Fibroblast of mammary gland (primary cell): Measurements from ENCODE around the gene UCHL1.
A peak's percentile ranks its signal among the peaks of the same experiment; 100 is the strongest.

Source experiments
- DNase-seq: peaks from one replicate; pipeline ENCODE4 v3.0.0-alpha.2; 2010; ENCODE audit warnings: low read depth
- H3K4me3 ChIP-seq: 2 replicates; pipeline ENCODE4 v1.5.1; 2011; ENCODE audit warnings: low read depth, mild to moderate bottlenecking, low read length, moderate library complexity; ENCODE audit not compliant: control insufficient read depth
- CTCF ChIP-seq: conservative IDR thresholded peaks from 2 replicates; pipeline ENCODE4 v1.5.1; 2011; ENCODE audit warnings: low read depth, low read length, inconsistent platforms; ENCODE audit not compliant: control insufficient read depth, insufficient read depth

The UCHL1 gene

GRCh38 chr4:41232406-41232805 is 24.3 kb upstream of the UCHL1 start:
- TF ChIP-seq CTCF, result peak; percentile 14
- H3K4me3 ChIP-seq, result no peak overlapping the region
- DNase-seq, result no peak

DNA sequence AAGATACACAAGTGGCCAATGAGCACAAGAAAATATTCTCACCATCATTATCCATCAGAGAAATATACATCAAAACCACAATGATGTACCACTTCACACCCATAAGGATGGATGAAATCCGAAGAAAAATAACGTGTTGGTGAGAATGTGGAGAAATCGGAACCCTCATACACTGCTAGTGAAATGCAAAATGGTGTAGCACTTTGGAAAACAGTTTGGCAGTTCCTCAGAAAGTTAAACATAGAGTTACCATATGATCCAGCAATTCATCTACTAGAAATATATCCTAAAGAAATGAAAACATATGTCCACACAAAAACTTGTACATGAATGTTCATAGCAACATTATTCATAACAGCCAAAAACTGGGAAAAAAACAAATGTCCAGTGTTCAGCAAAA is 23.9 kb upstream of the UCHL1 start:
- no peak overlapping the region for H3K4me3 ChIP-seq
- no peak for TF ChIP-seq CTCF

DNA sequence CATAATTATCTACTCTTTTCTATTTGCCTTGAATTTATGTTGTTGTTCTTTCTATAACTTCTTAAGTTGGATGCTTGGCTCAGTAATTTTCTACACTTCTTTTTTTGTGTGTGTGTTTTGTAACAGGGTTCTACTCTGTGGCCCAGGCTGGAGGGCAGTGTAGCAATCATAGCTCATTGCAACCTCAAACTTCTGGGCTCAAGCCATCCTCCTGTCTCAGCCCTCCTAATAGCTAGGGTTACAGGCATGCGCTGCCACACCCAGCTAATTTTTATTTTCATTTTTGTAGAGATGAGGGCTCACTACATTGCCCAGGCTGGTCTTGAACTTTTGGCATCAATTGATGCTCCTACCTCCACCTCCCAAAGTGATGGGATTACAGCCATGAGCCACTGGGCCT is 20.7 kb upstream of the UCHL1 start:
- no peak overlapping the region for H3K4me3 ChIP-seq
- no peak for TF ChIP-seq CTCF
- no peak for DNase-seq

More for the DNA sequence above, 23.9 kb upstream of the UCHL1 start:
- no peak for DNase-seq

DNA sequence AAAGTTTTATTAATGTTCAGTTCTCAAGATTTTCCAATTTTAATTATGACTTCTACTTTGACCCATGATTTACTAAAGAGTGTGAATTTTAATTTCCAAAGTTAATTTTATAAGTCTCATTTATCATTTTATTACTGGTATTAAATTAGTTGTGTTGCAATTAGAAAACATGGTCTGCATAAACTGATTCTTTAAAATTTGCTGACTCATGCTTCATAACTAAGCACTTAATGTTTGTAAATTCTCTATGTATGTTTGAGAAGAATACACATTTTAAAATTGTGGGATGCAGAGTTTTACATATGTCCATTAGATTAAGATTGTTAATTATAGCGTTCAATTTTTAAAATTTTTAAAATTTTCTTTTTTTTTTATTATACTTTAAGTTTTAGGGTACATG is 20.2 kb upstream of the UCHL1 start:
- DNase-seq, result no peak
- TF ChIP-seq CTCF, result no peak

GRCh38 chr4:41241919-41242318 is 14.8 kb upstream of the UCHL1 start:
- no peak for DNase-seq
- no peak overlapping the region for H3K4me3 ChIP-seq
- no peak for TF ChIP-seq CTCF

More for the DNA sequence above, 20.2 kb upstream of the UCHL1 start:
- H3K4me3 ChIP-seq, result no peak overlapping the region

GRCh38 chr4:41245983-41246382 is 10.7 kb upstream of the UCHL1 start:
- no peak for DNase-seq
- H3K4me3 ChIP-seq, result no peak overlapping the region
- no peak for TF ChIP-seq CTCF

DNA sequence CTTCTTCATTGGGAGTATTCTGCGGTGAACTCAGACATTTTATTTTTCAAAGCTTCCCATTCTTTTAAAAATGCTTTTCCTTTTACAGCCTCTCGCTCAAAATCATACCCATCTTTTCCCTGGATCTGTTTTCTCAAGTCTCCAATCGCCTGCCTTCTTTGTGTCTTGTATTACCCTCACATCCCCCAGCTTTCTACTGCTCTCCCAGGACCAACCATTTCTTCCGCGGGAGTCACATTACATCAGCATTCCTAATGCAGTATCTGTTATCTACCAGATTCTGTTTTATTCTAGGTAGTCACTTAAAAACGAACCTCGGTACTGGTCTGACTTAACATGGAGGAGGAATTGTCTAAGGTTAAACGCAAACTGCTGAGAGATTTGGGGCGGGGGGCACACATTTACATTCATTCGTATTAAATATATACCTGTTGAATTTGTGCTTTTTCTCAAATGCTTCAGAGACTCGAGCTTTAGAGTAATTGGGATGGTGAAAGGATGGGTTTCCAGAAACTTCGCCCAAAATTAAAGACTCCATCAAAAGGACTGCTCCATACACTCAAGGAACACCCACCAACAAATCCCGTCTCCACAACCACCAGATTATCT is 493 bp upstream of the UCHL1 start:
- no peak for TF ChIP-seq CTCF
- H3K4me3 ChIP-seq, result peak overlapping the region; percentile 62
- no peak for DNase-seq
